GM12891 (cell line): Measurements from ENCODE around the gene ADGRG2.

Source experiments
- POLR2A ChIP-seq: IDR thresholded peaks from 2 replicates; pipeline ENCODE4 v1.6.1; 2011; ENCODE audit warnings: low read depth, low read length, control low read depth
- TAF1 ChIP-seq: IDR thresholded peaks from 2 replicates; pipeline ENCODE4 v1.6.1; 2011; ENCODE audit warnings: low read depth, low read length, control low read depth

GRCh38 chrX:19130628-19131027 is 8.4 kb upstream of the ADGRG2 start:
- TF ChIP-seq POLR2A (no peak), TAF1 (no peak)
